ENCODE data around the gene KDM1B.
"Not testable (repeated sequence)": the region's sequence is repeated elsewhere in the genome, so short reads cannot be mapped to it uniquely, and the experiment has no call there.

The KDM1B gene

GRCh38 chr6:18186540-18187250, 31.5 kb downstream of the KDM1B start:
- no peak for DNase-seq (ENCODE audit: low read depth)

- no peak for DNase-seq (ENCODE audit: low read depth)
Measured at GRCh38 chr6:18187701-18188100, 32.5 kb downstream of the KDM1B start.

- DNase-seq (ENCODE audit: low read depth): no peak
Measured at GRCh38 chr6:18189196-18189595, 34.0 kb downstream of the KDM1B start.

- no peak for DNase-seq (ENCODE audit: low read depth)
Measured at GRCh38 chr6:18192026-18192425, 36.8 kb downstream of the KDM1B start.

- DNase-seq (ENCODE audit: low read depth): no peak
Measured at GRCh38 chr6:18203786-18204185, 48.6 kb downstream of the KDM1B start.

- DNase-seq (ENCODE audit: low read depth): no peak
Measured at GRCh38 chr6:18204691-18205090, 49.5 kb downstream of the KDM1B start.

- no peak for DNase-seq (ENCODE audit: low read depth)
Measured at GRCh38 chr6:18206591-18206990, 51.4 kb downstream of the KDM1B start.

- no peak for DNase-seq (ENCODE audit: low read depth)
Measured at GRCh38 chr6:18207438-18207837, 52.2 kb downstream of the KDM1B start.

GRCh38 chr6:18207949-18208348, 52.7 kb downstream of the KDM1B start:
- DNase-seq (ENCODE audit: low read depth): no peak

- DNase-seq (ENCODE audit: low read depth): not testable (repeated sequence)
Measured at GRCh38 chr6:18208778-18209177, 53.6 kb downstream of the KDM1B start.

GRCh38 chr6:18209539-18210197, 54.4 kb downstream of the KDM1B start:
- DNase-seq (ENCODE audit: low read depth): no peak

GRCh38 chr6:18210707-18211106, 55.5 kb downstream of the KDM1B start:
- no peak for DNase-seq (ENCODE audit: low read depth)

- no peak for DNase-seq (ENCODE audit: low read depth)
Measured at GRCh38 chr6:18211338-18211737, 56.1 kb downstream of the KDM1B start.

- DNase-seq (ENCODE audit: low read depth): no peak
Measured at GRCh38 chr6:18212231-18212630, 57.0 kb downstream of the KDM1B start.

GRCh38 chr6:18213439-18213838, 58.2 kb downstream of the KDM1B start:
- no peak for DNase-seq (ENCODE audit: low read depth)

- no peak for DNase-seq (ENCODE audit: low read depth)
Measured at GRCh38 chr6:18214003-18214402, 58.8 kb downstream of the KDM1B start.

GRCh38 chr6:18215436-18215835, 60.2 kb downstream of the KDM1B start:
- no peak for DNase-seq (ENCODE audit: low read depth)

GRCh38 chr6:18216411-18216810, 61.2 kb downstream of the KDM1B start:
- no peak for DNase-seq (ENCODE audit: low read depth)

GRCh38 chr6:18218233-18218632, 63.0 kb downstream of the KDM1B start:
- DNase-seq (ENCODE audit: low read depth): no peak

- DNase-seq (ENCODE audit: low read depth): no peak
Measured at GRCh38 chr6:18219591-18219990, 64.4 kb downstream of the KDM1B start.

GRCh38 chr6:18221288-18221615, 66.0 kb downstream of the KDM1B start:
- DNase-seq (ENCODE audit: low read depth): no peak

- DNase-seq (ENCODE audit: low read depth): not testable (repeated sequence)
Measured at GRCh38 chr6:18226451-18227105, 71.4 kb downstream of the KDM1B start.

GRCh38 chr6:18227166-18227565, 71.9 kb downstream of the KDM1B start:
- DNase-seq (ENCODE audit: low read depth): not testable (repeated sequence)
